Liver (tissue), 9 donors: Measurements from ENCODE around the gene CLBA1. TPM values are rescaled to one million over a fixed set of nuclear protein-coding genes. Genes with fewer than 3 reads are reported as not detected.

ENCODE experiments used
- DNase-seq: peaks from one replicate; pipeline ENCODE4 v3.0.0-alpha.2; 2017; ENCODE audit warnings: low spot score
- H3K27ac ChIP-seq, 2 donors: one replicate each; pipeline ENCODE4 v1.7.0; 2013; ENCODE audit warnings: inconsistent platforms in 2 of 2, low read length in 2 of 2, control low read depth in 1 of 2, low read depth in 1 of 2, mild to moderate bottlenecking in 1 of 2
- H3K27me3 ChIP-seq, 4 donors: one replicate each; pipeline versions ENCODE4 v1.6.1 to v1.7.0; 2013; ENCODE audit warnings: low read length in 3 of 4, inconsistent platforms in 1 of 4, mild to moderate bottlenecking in 1 of 4, moderate library complexity in 1 of 4; ENCODE audit not compliant: control insufficient read depth in 4 of 4, insufficient read depth in 4 of 4
- H3K36me3 ChIP-seq, 4 donors: one replicate each; pipeline versions ENCODE4 v1.6.1 to v1.7.0; 2013; ENCODE audit warnings: low read length in 3 of 4, mild to moderate bottlenecking in 3 of 4, low read depth in 1 of 4, moderate library complexity in 1 of 4; ENCODE audit not compliant: control insufficient read depth in 4 of 4, insufficient read depth in 3 of 4
- H3K4me1 ChIP-seq, 4 donors: one replicate each; pipeline versions ENCODE4 v1.6.1 to v1.7.0; 2013; ENCODE audit warnings: low read length in 3 of 4, mild to moderate bottlenecking in 3 of 4, moderate library complexity in 1 of 4; ENCODE audit not compliant: control insufficient read depth in 4 of 4, insufficient read depth in 4 of 4
- H3K4me3 ChIP-seq, 3 donors: one replicate each; pipeline versions ENCODE4 v1.6.1 to v1.7.0; 2013; ENCODE audit warnings: low read length in 3 of 3, control low read depth in 1 of 3, low read depth in 1 of 3, mild to moderate bottlenecking in 1 of 3
- H3K9ac ChIP-seq, 2 donors: one replicate each; pipeline ENCODE4 v1.7.0; 2013; ENCODE audit warnings: low read length in 2 of 2, mild to moderate bottlenecking in 2 of 2, moderate library complexity in 2 of 2, control low read depth in 1 of 2, low read depth in 1 of 2
- H3K9me3 ChIP-seq, 4 donors: one replicate each; pipeline versions ENCODE4 v1.6.1 to v1.7.0; 2013; ENCODE audit warnings: low read length in 3 of 4; ENCODE audit not compliant: control insufficient read depth in 4 of 4
- ATF3 ChIP-seq: IDR thresholded peaks from 2 replicates; pipeline ENCODE4 v1.6.1; 2016; ENCODE audit warnings: antibody characterized with exemption
- CTCF ChIP-seq: fragments of 150-350 bp; IDR thresholded peaks from 2 replicates; pipeline ENCODE4 v1.5.1; 2017; ENCODE audit warnings: improper control_type of control experiment, low read depth, low read length; ENCODE audit not compliant: missing input control
- EGR1 ChIP-seq, 2 donors: IDR thresholded peaks; 2 replicates each; pipeline ENCODE4 v1.6.1; 2016 to 2018; ENCODE audit warnings: antibody characterized with exemption in 2 of 2, low read depth in 2 of 2
- HNF4A ChIP-seq, 2 donors: conservative IDR thresholded peaks; 2 replicates each; pipeline ENCODE4 v1.6.1; 2016; ENCODE audit warnings: antibody characterized with exemption in 2 of 2, mild to moderate bottlenecking in 2 of 2
- HNF4G ChIP-seq: IDR thresholded peaks from 2 replicates; pipeline ENCODE4 v1.6.1; 2016; ENCODE audit warnings: antibody characterized with exemption
- MAX ChIP-seq: IDR thresholded peaks from 2 replicates; pipeline ENCODE4 v1.6.1; 2016; ENCODE audit warnings: antibody characterized with exemption
- REST ChIP-seq: IDR thresholded peaks from 2 replicates; pipeline ENCODE4 v1.6.1; 2016; ENCODE audit warnings: antibody characterized with exemption, mild to moderate bottlenecking
- RXRA ChIP-seq, 2 donors: IDR thresholded peaks; 2 replicates each; pipeline ENCODE4 v1.6.1; 2017 to 2018; ENCODE audit warnings: antibody characterized with exemption in 2 of 2, mild to moderate bottlenecking in 1 of 2
- TAF1 ChIP-seq: conservative IDR thresholded peaks from 2 replicates; pipeline ENCODE4 v1.6.1; 2016; ENCODE audit warnings: antibody characterized with exemption, mild to moderate bottlenecking
- YY1 ChIP-seq: IDR thresholded peaks from 2 replicates; pipeline ENCODE4 v1.6.1; 2016; ENCODE audit warnings: antibody characterized with exemption, mild to moderate bottlenecking
- ZBTB33 ChIP-seq: IDR thresholded peaks from 2 replicates; pipeline ENCODE4 v1.6.1; 2016; ENCODE audit warnings: antibody characterized with exemption
- WGBS: extraction: QIAGEN DNeasy Blood & Tissue Kit; methylation state at CpG from one replicate; pipeline ENCODE4 v1.1.7; 2013; 5-methylcytosine and 5-hydroxymethylcytosine counted together
- polyA plus RNA-seq, 2 donors: library from polyadenylated mRNA; stranded (reverse) in 1 of 2; unstranded in 1 of 2; fragments of 200-250 nt in 1 of 2; fragments of >200 nt in 1 of 2; fragmentation: Nextera tagmentation in 1 of 2; extraction: Ambion mirVana in 1 of 2; gene quantifications; one replicate each; pipeline versions ENCODE4 v1.2.1 to v1.2.3, GENCODE V29; 2013 to 2015
- total RNA-seq, 2 donors: library from RNA; depleted of rRNA; stranded (reverse); fragments of >200 nt; gene quantifications; one replicate each; pipeline ENCODE4 v1.2.3, GENCODE V29; 2014
- donor health status: healthy.
- donor health status: healthy.
- donor health status: healthy.
- donor health status: healthy.
- donor health status: healthy.

CLBA1 gene
- total and polyA plus RNA-seq, 4 donors, result 0.98 to 3.9 (median 2.3) TPM

GRCh38 chr14:105013150-105013785, 27.7 kb downstream of the CLBA1 start:
- Histone ChIP-seq H3K4me1 (no peaks in the 10 kb centered on the region), H3K27ac (no peak overlapping the region), H3K4me3 (no peak overlapping the region), H3K36me3 (peaks cover 0 to 15% (median under 1%) of the 10 kb centered on the region in 4 donors), H3K9me3 (no peaks in the 10 kb centered on the region), H3K27me3 (no peaks in the 10 kb centered on the region), H3K9ac (no peak overlapping the region)
- TF ChIP-seq CTCF (no peak), ZBTB33 (no peak), HNF4A (conservative IDR thresholded peaks at IDR 0.05) (no peak), ATF3 (no peak), HNF4G (no peak)
- 64% methylated on average over 8 of the region's 8 CpGs for WGBS
- no peak for DNase-seq

GRCh38 chr14:105014032-105014431, 28.4 kb downstream of the CLBA1 start:
- TF ChIP-seq YY1, result no peak
- no peak for TF ChIP-seq ATF3
- no peak for TF ChIP-seq EGR1 (IDR thresholded peaks at IDR 0.05; ENCODE audit: low read depth in 2 of 2)
- no peak for TF ChIP-seq TAF1
- TF ChIP-seq MAX, result no peak
- no peak for TF ChIP-seq RXRA (IDR thresholded peaks at IDR 0.05)
- no peak for TF ChIP-seq REST
- TF ChIP-seq HNF4G, result no peak
- TF ChIP-seq ZBTB33, result no peak
- TF ChIP-seq CTCF, result no peak
- H3K4me1 ChIP-seq, result no peaks in the 10 kb centered on the region
- no peak overlapping the region for H3K4me3 ChIP-seq
- H3K27ac ChIP-seq, result no peak overlapping the region
- DNase-seq, result no peak
- H3K36me3 ChIP-seq, result peaks cover 0 to 15% (median under 1%) of the 10 kb centered on the region in 4 donors
- no peaks in the 10 kb centered on the region for H3K27me3 ChIP-seq
- no peaks in the 10 kb centered on the region for H3K9me3 ChIP-seq
- H3K9ac ChIP-seq, result no peak overlapping the region
- WGBS, result 92% methylated on average over 9 of the region's 9 CpGs
